SIG-M5 (cell line): ENCODE measurements around the gene HEBP1.

Source experiments
- DNase-seq: peaks from one replicate; lab custom pipeline; 2025; lab: John Stamatoyannopoulos, UW

Gene HEBP1

GRCh38 chr12:12951504-12951903, 48.6 kb downstream of the HEBP1 start:
- no peak for DNase-seq

- no peak for DNase-seq
These were observed 52.2 kb downstream of the HEBP1 start for GRCh38 chr12:12947902-12948301.

- DNase-seq, result no peak
These were observed 53.2 kb downstream of the HEBP1 start for GRCh38 chr12:12946686-12947355.

GRCh38 chr12:12945591-12945990, 54.5 kb downstream of the HEBP1 start:
- no peak for DNase-seq

- DNase-seq, result no peak
These were observed 56.3 kb downstream of the HEBP1 start for GRCh38 chr12:12943586-12944260.

GRCh38 chr12:12941450-12942350, 58.4 kb downstream of the HEBP1 start:
- DNase-seq, result no peak

- DNase-seq, result no peak
These were observed 60.2 kb downstream of the HEBP1 start for GRCh38 chr12:12939888-12940287.

GRCh38 chr12:12938541-12938940, 61.5 kb downstream of the HEBP1 start:
- no peak for DNase-seq

GRCh38 chr12:12936983-12937491, 63.0 kb downstream of the HEBP1 start:
- no peak for DNase-seq

GRCh38 chr12:12934556-12934955, 65.5 kb downstream of the HEBP1 start:
- no peak for DNase-seq

GRCh38 chr12:12933742-12934141, 66.3 kb downstream of the HEBP1 start:
- no peak for DNase-seq

GRCh38 chr12:12930633-12931219, 69.3 kb downstream of the HEBP1 start:
- DNase-seq, result no peak

GRCh38 chr12:12929696-12930095, 70.4 kb downstream of the HEBP1 start:
- no peak for DNase-seq

- DNase-seq, result no peak
These were observed 72.6 kb downstream of the HEBP1 start for GRCh38 chr12:12927211-12928079.

GRCh38 chr12:12926571-12927071, 73.4 kb downstream of the HEBP1 start:
- DNase-seq, result no peak

- no peak for DNase-seq
These were observed 74.7 kb downstream of the HEBP1 start for GRCh38 chr12:12925388-12925787.
